Transverse colon (tissue), 4 donors: ENCODE results near the gene PSMA4. TPM values are rescaled to one million over a fixed set of nuclear protein-coding genes. Genes with fewer than 3 reads are reported as not detected.
A peak's percentile ranks its signal among the peaks of the same experiment; 100 is the strongest.
"Not testable (repeated sequence)": the region's sequence is repeated elsewhere in the genome, so short reads cannot be mapped to it uniquely, and the experiment has no call there.

Experiments used
- DNase-seq: peaks from one replicate; pipeline ENCODE4 v3.0.0-alpha.2; 2019
- H3K27ac ChIP-seq, 4 donors: fragments of 200-600 bp; sonication (generic); 2 replicates each; pipeline ENCODE4 v1.5.1; 2016 to 2018; ENCODE audit warnings: inconsistent platforms in 4 of 4
- H3K27me3 ChIP-seq: fragments of 200-600 bp; sonication (generic); 2 replicates; pipeline ENCODE4 v1.5.1; 2017; ENCODE audit warnings: inconsistent platforms
- H3K36me3 ChIP-seq, 4 donors: fragments of 200-600 bp; sonication (generic); 2 replicates each; pipeline ENCODE4 v1.5.1; 2017 to 2019; ENCODE audit warnings: inconsistent platforms in 4 of 4
- H3K4me1 ChIP-seq, 4 donors: fragments of 200-600 bp; sonication (generic); 2 replicates each; pipeline ENCODE4 v1.5.1; 2017 to 2020; ENCODE audit warnings: inconsistent platforms in 4 of 4
- H3K4me3 ChIP-seq, 4 donors: fragments of 200-600 bp; sonication (generic); 1 replicate in 1 of 4; 2 replicates in 3 of 4; pipeline versions ENCODE4 v1.5.1 to v1.6.1; 2017 to 2019; ENCODE audit warnings: inconsistent platforms in 4 of 4
- H3K9me3 ChIP-seq, 2 donors: fragments of 200-600 bp; sonication (generic); 2 replicates each; pipeline ENCODE4 v1.5.1; 2017 to 2019; ENCODE audit warnings: inconsistent platforms in 2 of 2
- CTCF ChIP-seq, 5 experiments: fragments of 200-600 bp in 3 of 5; fragments of 450-650 bp in 2 of 5; sonication (generic) in 3 of 5; IDR thresholded peaks; 1 replicate in 2 of 5; 2 replicates in 3 of 5; pipeline ENCODE4 v1.5.1; 2016 to 2017; ENCODE audit warnings: antibody characterized with exemption in 5 of 5, inconsistent platforms in 3 of 5, mild to moderate bottlenecking in 2 of 5, moderate library complexity in 1 of 5
- EP300 ChIP-seq: sonication (generic); formaldehyde crosslinking; IDR thresholded peaks from one replicate; pipeline ENCODE4 v1.6.1; 2017; ENCODE audit warnings: antibody characterized with exemption, low read depth
- POLR2A ChIP-seq: fragments of 450-650 bp; IDR thresholded peaks from one replicate; pipeline ENCODE4 v1.6.1; 2016; ENCODE audit warnings: antibody characterized with exemption, mild to moderate bottlenecking, moderate library complexity
- POLR2AphosphoS5 ChIP-seq, 3 donors: sonication (generic); formaldehyde crosslinking; IDR thresholded peaks; one replicate each; pipeline ENCODE4 v1.6.1; 2016; ENCODE audit warnings: antibody characterized with exemption in 3 of 3
- WGBS, 2 donors: methylation state at CpG; one replicate each; pipeline ENCODE4 v1.1.5; 2018; ENCODE audit warnings: low coverage in 1 of 2; 5-methylcytosine and 5-hydroxymethylcytosine counted together
- in situ Hi-C, 4 donors: fragments of 200-750 bp; cut with MboI; loops; one replicate each; pipeline versions ENCODE4 v1.15.0 to v1.15.1; 2017; ENCODE audit warnings: low sequenced_read_pairs in 3 of 4, low pct_ligation_motif_present in 1 of 4, low pct_unique_long_range_greater_than_20kb in 1 of 4
- intact Hi-C: fragments of 100-400 bp; cut with DNase I; formaldehyde crosslinking; loops from one replicate; pipeline ENCODE4 v1.15.1; 2023; ENCODE audit warnings: low total_unique reads
- total RNA-seq, 4 donors: library from RNA; depleted of rRNA; stranded (reverse); fragments of >200 nt; gene quantifications; one replicate each; pipeline ENCODE4 v1.1.0, GENCODE V29; 2016

Gene PSMA4
- total RNA-seq, 4 donors from 2014 or later: 22.8 to 113 (median 76.4) TPM

- peaks cover 9 to 17% (median 14%) of the 10 kb centered on the region in 4 donors for H3K4me1 ChIP-seq
- 87 to 92% methylated on average over 5 of the region's 5 CpGs for WGBS, 2 donors
- H3K9me3 ChIP-seq: no peaks in the 10 kb centered on the region
- intact Hi-C loops (no loop called here), in situ Hi-C loops (no loop called here)
- no peak overlapping the region for H3K27ac ChIP-seq
- no peaks in the 10 kb centered on the region for H3K27me3 ChIP-seq
- H3K36me3 ChIP-seq: peaks cover 0 to 3% (median 0%) of the 10 kb centered on the region in 4 donors
- TF ChIP-seq EP300 (no peak), CTCF (IDR thresholded peaks at IDR 0.05) (no peak), POLR2A (no peak), POLR2AphosphoS5 (IDR thresholded peaks at IDR 0.05) (no peak)
- no peak for DNase-seq
- no peak overlapping the region for H3K4me3 ChIP-seq
Measured at GRCh38 chr15:78537266-78537905, 2.9 kb upstream of the PSMA4 start.

- intact Hi-C loops (no loop called here), in situ Hi-C loops (no loop called here)
- no peak for DNase-seq
- Histone ChIP-seq H3K27me3 (no peaks in the 10 kb centered on the region), H3K4me1 (peaks cover 9 to 23% (median 14%) of the 10 kb centered on the region in 4 donors), H3K36me3 (peaks cover 0 to 8% (median 0%) of the 10 kb centered on the region in 4 donors), H3K9me3 (no peaks in the 10 kb centered on the region), H3K27ac (no peak overlapping the region), H3K4me3 (no peak overlapping the region)
- 83% methylated on average over 1 of the region's 1 CpG; no CpG with 5 or more reads in 1 of the 2 donors for WGBS, 2 donors
- TF ChIP-seq CTCF (IDR thresholded peaks at IDR 0.05): no peak
- no peak for TF ChIP-seq POLR2AphosphoS5 (IDR thresholded peaks at IDR 0.05)
- TF ChIP-seq EP300: no peak
- no peak for TF ChIP-seq POLR2A
Measured at GRCh38 chr15:78538358-78538757, 1.9 kb upstream of the PSMA4 start.

DNA sequence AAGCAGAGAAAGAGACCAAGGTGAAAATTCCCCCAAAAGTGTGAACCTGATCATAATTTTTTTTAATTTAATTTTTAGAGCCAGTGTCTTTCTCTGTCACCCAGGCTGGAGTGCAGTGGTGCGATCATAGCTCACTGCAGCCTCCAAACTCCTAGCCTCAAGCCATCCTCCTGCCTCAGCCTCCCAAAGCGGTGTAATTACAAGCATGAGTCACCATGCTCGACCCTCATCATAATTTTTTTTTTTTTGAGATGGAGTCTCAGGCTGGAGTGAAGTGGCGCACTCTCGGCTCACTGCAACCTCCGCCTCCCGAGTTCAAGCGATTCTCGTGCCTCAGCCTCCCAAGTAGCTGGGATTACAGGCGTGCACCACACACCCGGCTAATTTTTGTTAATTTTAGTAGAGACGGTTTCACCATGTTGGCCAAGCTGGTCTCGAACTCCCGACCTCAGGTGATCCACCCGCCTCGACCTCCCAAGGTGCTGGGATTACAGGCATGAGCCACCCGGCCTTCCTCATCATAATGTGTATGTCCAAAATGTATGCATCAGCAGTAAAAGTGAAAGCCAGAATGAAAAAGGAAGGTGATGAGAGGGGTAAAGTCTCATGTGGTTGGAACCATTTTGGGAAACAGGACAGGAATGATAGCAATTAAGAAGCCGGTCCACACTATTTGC, 642 bp upstream of the PSMA4 start:
- H3K27me3 ChIP-seq, H3K9me3 ChIP-seq, intact Hi-C loops, in situ Hi-C loops, H3K36me3 ChIP-seq, DNase-seq: not testable (repeated sequence)
- H3K4me3 ChIP-seq: peak overlapping the region; percentile 76 to 82 (median 78)
- H3K27ac ChIP-seq: peak overlapping the region; percentile 94 to 96 (median 95)
- 74 to 91% methylated on average over 9 to 18 of the region's 18 CpGs for WGBS, 2 donors
- peaks cover 9 to 23% (median 14%) of the 10 kb centered on the region in 4 donors for H3K4me1 ChIP-seq

GRCh38 chr15:78540871-78541743, 863 bp downstream of the PSMA4 start:
- in situ Hi-C loops: no loop called here
- Histone ChIP-seq H3K36me3 (peaks cover 0 to 22% (median 11%) of the 10 kb centered on the region in 4 donors), H3K4me3 (peak overlapping the region; percentile 76 to 82 (median 78)), H3K27me3 (no peaks in the 10 kb centered on the region), H3K27ac (peak overlapping the region; percentile 94 to 96 (median 95)), H3K9me3 (no peaks in the 10 kb centered on the region), H3K4me1 (peaks cover 9 to 23% (median 14%) of the 10 kb centered on the region in 4 donors)
- intact Hi-C loops: no loop called here
- no peak for TF ChIP-seq EP300
- peak in 1 of 5 experiments; percentile 4 for TF ChIP-seq CTCF (IDR thresholded peaks at IDR 0.05)
- no peak for DNase-seq
- WGBS, 2 donors: 1 to 4% methylated on average over 5 to 17 of the region's 17 CpGs
